CD4-positive, alpha-beta T cell (primary cell): ENCODE results near the gene TCFL5. TPM values are rescaled to one million over a fixed set of nuclear protein-coding genes. Genes with fewer than 3 reads are reported as not detected.

ENCODE experiments used
- ATAC-seq: fragments of 200-7000 bp; cut with Tn5 transposase; one replicate; pipeline ENCODE4 v1.10.0; 2022; ENCODE audit warnings: mild to moderate bottlenecking; ENCODE audit not compliant: poor library complexity
- CTCF ChIA-PET: fragments of 350-600 bp; sonication (Branson Sonifier 250); formaldehyde crosslinking; loops from one replicate; lab custom pipeline; 2021; ENCODE audit warnings: antibody characterized with exemption, inconsistent platforms; lab: Charles Lee
- POLR2A ChIA-PET: fragments of 350-600 bp; sonication (Branson Sonifier 250); formaldehyde crosslinking; loops from one replicate; lab custom pipeline; 2021; ENCODE audit warnings: antibody characterized with exemption, inconsistent platforms; lab: Charles Lee
- DNase-seq, 14 experiments: peaks; one replicate each; pipeline ENCODE4 v3.0.0-alpha.2; 2013 to 2020; ENCODE audit warnings: mixed read lengths in 2 of 14
- H3K27ac ChIP-seq, 2 donors: one replicate each; pipeline versions ENCODE4 v1.5.1 to v1.7.0; 2013; ENCODE audit warnings: low read length in 2 of 2, low read depth in 1 of 2, mild to moderate bottlenecking in 1 of 2
- H3K27me3 ChIP-seq, 2 experiments: 1 replicate in 1 of 2; 2 replicates in 1 of 2; pipeline versions ENCODE4 v1.6.1 to v1.7.0; 2013; ENCODE audit warnings: low read length in 2 of 2, control low read depth in 1 of 2, mild to moderate bottlenecking in 1 of 2, moderate library complexity in 1 of 2; ENCODE audit not compliant: insufficient read depth in 2 of 2, control insufficient read depth in 1 of 2
- H3K36me3 ChIP-seq: one replicate; pipeline ENCODE4 v1.6.1; 2013; ENCODE audit warnings: low read length, control low read depth; ENCODE audit not compliant: insufficient read depth
- H3K4me1 ChIP-seq: one replicate; pipeline ENCODE4 v1.6.1; 2013; ENCODE audit warnings: low read length, control low read depth; ENCODE audit not compliant: insufficient read depth
- H3K4me3 ChIP-seq: one replicate; pipeline ENCODE4 v1.5.1; 2013; ENCODE audit warnings: mild to moderate bottlenecking, low read length, moderate library complexity
- H3K9me3 ChIP-seq, 2 experiments: 1 replicate in 1 of 2; 2 replicates in 1 of 2; pipeline versions ENCODE4 v1.6.1 to v1.7.0; 2013; ENCODE audit warnings: low read length in 2 of 2, mild to moderate bottlenecking in 2 of 2, control low read depth in 1 of 2, moderate library complexity in 1 of 2; ENCODE audit not compliant: control insufficient read depth in 1 of 2, insufficient read depth in 1 of 2
- H3K27ac Mint-ChIP-seq: one replicate; pipeline ENCODE4 v1.8.0; 2020; ENCODE audit warnings: mixed read lengths
- H3K27me3 Mint-ChIP-seq: one replicate; pipeline ENCODE4 v1.8.0; 2021; ENCODE audit warnings: mixed read lengths
- H3K36me3 Mint-ChIP-seq: one replicate; pipeline ENCODE4 v1.8.0; 2021; ENCODE audit warnings: low read depth, mixed read lengths
- H3K4me1 Mint-ChIP-seq: one replicate; pipeline ENCODE4 v1.8.0; 2021; ENCODE audit warnings: low read depth, mixed read lengths
- H3K4me3 Mint-ChIP-seq: one replicate; pipeline ENCODE4 v1.8.0; 2020; ENCODE audit warnings: mild to moderate bottlenecking, mixed read lengths
- H3K9me3 Mint-ChIP-seq: one replicate; pipeline ENCODE4 v1.8.0; 2020; ENCODE audit warnings: mixed read lengths
- intact Hi-C, 2 experiments: fragments of 100-400 bp; cut with DNase I in 1 of 2; cut with micrococcal nuclease in 1 of 2; formaldehyde crosslinking; loops; one replicate each; pipeline versions ENCODE4 v1.15.1 to v1.9.0; 2023 to 2025; cut with DNase I, micrococcal nuclease
- total RNA-seq, 174 experiments: library from RNA in 2 of 174; stranded (reverse) in 2 of 174; gene quantifications; one replicate each; pipeline ENCODE4 v1.2.3 and lab custom pipeline; 2021 to 2026
- TF ChIP-seq, protein P1 (sequence below): fragments of 200-600 bp; IDR thresholded peaks from one replicate; pipeline ENCODE4 v1.8.0; 2022; ENCODE audit warnings: antibody characterized with exemption, mild to moderate bottlenecking

Gene TCFL5
- total RNA-seq, 2 experiments from 2014 or later = 5.9 to 6.3 TPM

DNA sequence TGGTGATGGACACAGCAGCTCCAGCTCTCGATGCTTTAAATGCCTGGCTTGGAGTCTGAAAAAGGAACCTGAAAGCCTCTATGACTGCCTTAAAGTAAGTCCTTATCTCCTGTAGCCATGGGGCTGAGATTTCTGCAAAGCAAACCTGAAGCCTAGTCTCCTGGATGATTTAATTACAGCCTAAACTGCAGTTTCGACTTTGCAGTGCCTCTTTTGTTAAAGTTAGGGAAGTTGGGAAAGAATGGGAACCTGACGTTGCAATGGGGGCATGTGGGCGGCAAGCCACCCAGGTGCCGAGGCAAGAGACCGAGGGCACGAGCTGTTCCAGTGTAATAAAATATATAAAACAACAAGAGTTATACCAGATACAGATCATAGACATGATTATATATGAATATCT, 11.7 kb upstream of the TCFL5 start:
- H3K4me1 Mint-ChIP-seq = peaks cover 27% of the 10 kb centered on the region
- DNase-seq (no peak), ATAC-seq (no peak)
- peak overlapping the region; percentile 58 for H3K27ac Mint-ChIP-seq
- H3K4me3 Mint-ChIP-seq = no peak overlapping the region
- no peaks in the 10 kb centered on the region for H3K9me3 ChIP-seq
- CTCF ChIA-PET = interaction anchor here (0.9 to 1.4 kb wide), 3 partner anchors 18 to 136 kb away, joined by 3 to 4 read pairs (median 3); no protein-coding TSS in a partner anchor
- peaks cover 3% of the 10 kb centered on the region for H3K36me3 ChIP-seq
- TF ChIP-seq, protein P1, sequence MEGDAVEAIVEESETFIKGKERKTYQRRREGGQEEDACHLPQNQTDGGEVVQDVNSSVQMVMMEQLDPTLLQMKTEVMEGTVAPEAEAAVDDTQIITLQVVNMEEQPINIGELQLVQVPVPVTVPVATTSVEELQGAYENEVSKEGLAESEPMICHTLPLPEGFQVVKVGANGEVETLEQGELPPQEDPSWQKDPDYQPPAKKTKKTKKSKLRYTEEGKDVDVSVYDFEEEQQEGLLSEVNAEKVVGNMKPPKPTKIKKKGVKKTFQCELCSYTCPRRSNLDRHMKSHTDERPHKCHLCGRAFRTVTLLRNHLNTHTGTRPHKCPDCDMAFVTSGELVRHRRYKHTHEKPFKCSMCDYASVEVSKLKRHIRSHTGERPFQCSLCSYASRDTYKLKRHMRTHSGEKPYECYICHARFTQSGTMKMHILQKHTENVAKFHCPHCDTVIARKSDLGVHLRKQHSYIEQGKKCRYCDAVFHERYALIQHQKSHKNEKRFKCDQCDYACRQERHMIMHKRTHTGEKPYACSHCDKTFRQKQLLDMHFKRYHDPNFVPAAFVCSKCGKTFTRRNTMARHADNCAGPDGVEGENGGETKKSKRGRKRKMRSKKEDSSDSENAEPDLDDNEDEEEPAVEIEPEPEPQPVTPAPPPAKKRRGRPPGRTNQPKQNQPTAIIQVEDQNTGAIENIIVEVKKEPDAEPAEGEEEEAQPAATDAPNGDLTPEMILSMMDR = no peak
- no peak overlapping the region for H3K4me3 ChIP-seq
- H3K27ac ChIP-seq = no peak overlapping the region
- peaks cover 3% of the 10 kb centered on the region for H3K36me3 Mint-ChIP-seq
- intact Hi-C loops = loop anchor here in 1 of 2 experiments (1.0 kb wide), 1 partner anchor 136 kb away; no protein-coding TSS in a partner anchor
- H3K9me3 Mint-ChIP-seq = no peaks in the 10 kb centered on the region
- H3K27me3 Mint-ChIP-seq = no peaks in the 10 kb centered on the region
- peaks cover 30% of the 10 kb centered on the region for H3K4me1 ChIP-seq
- POLR2A ChIA-PET = interaction anchor here (0.7 kb wide), 1 partner anchor 257 kb away, joined by 3 read pairs; no protein-coding TSS in a partner anchor
- H3K27me3 ChIP-seq = peaks cover 0 to 5% of the 10 kb centered on the region in 2 experiments

DNA sequence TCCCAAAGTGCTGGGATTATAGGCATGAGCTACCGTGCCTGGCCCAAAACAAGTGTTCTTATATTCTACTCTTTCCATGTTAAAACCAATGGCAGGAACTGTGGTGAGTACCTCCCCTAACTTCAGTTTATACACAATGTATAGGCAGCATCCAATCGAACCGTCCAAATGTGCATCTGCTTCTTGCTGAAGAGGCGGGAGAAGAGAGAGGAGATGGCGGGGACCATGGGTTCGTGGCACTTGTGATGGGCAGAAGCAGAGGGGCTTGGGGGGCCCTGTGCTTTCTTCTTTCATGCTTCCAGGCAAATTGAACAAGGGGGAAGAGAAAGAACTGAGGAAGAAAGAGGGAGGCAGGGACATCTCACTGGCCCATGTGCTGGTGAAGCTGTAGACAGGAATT, 11.2 kb upstream of the TCFL5 start:
- intact Hi-C loops = loop anchor here in 1 of 2 experiments (1.0 kb wide), 1 partner anchor 136 kb away; no protein-coding TSS in a partner anchor
- Histone ChIP-seq H3K4me3 (no peak overlapping the region), H3K4me1 (peaks cover 30% of the 10 kb centered on the region), H3K27ac (no peak overlapping the region), H3K9me3 (no peaks in the 10 kb centered on the region), H3K27me3 (peaks cover 0 to 5% of the 10 kb centered on the region in 2 experiments), H3K36me3 (peaks cover 3% of the 10 kb centered on the region)
- no peak for DNase-seq
- Mint-ChIP-seq H3K27me3 (no peaks in the 10 kb centered on the region), H3K4me1 (peaks cover 24% of the 10 kb centered on the region), H3K9me3 (no peaks in the 10 kb centered on the region), H3K27ac (no peak overlapping the region), H3K36me3 (no peaks in the 10 kb centered on the region), H3K4me3 (no peak overlapping the region)
- ATAC-seq = no peak
- ChIA-PET POLR2A (interaction anchor here (0.7 kb wide), 1 partner anchor 256 kb away, joined by 3 read pairs; no protein-coding TSS in a partner anchor), CTCF (interaction anchor here (0.9 to 1.2 kb wide), 2 partner anchors 18 to 136 kb away, joined by 3 to 4 read pairs; no protein-coding TSS in a partner anchor)
- TF ChIP-seq, protein P1 = no peak

DNA sequence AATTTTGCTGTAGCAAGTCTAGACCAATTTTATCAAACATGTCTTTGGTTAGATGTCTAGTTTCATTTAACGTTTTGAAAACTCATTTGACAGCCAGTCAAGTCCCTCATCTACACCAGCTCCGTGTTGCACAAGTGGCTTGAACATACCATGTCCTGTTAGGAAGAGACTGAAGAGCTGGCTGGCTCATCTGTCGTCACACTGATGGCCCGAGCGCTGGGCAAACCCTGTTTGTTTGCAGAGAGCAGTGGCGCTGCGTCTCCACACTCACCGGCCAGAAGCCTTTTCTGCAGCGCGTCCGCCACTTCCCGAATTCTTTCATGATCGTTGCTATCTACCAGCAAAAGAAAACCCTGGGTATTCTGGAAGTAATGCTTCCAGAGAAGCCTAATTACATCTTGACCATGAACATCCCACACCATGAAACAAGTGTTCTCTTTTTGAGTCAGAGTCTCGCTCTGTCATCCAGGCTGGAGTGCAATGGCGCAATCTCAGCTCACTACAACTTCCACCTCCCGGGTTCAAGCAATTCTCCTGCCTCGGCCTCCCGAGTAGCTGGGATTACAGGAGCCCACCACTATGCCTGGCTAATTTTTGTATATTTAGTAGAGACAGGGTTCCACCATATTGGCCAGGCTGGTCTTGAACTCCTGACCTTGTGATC, 10.7 kb upstream of the TCFL5 start:
- no peak overlapping the region for H3K4me3 Mint-ChIP-seq
- TF ChIP-seq, protein P1 = no peak
- Histone ChIP-seq H3K36me3 (peaks cover under 1% of the 10 kb centered on the region), H3K27me3 (peaks cover 0 to 5% of the 10 kb centered on the region in 2 experiments), H3K27ac (no peak overlapping the region), H3K9me3 (no peaks in the 10 kb centered on the region), H3K4me1 (peaks cover 30% of the 10 kb centered on the region), H3K4me3 (no peak overlapping the region)
- intact Hi-C loops = no loop called here
- POLR2A ChIA-PET = no interaction called here
- H3K9me3 Mint-ChIP-seq = no peaks in the 10 kb centered on the region
- ATAC-seq (no peak), DNase-seq (no peak)
- CTCF ChIA-PET = no interaction called here
- no peaks in the 10 kb centered on the region for H3K27me3 Mint-ChIP-seq
- H3K27ac Mint-ChIP-seq = no peak overlapping the region
- H3K36me3 Mint-ChIP-seq = no peaks in the 10 kb centered on the region
- peaks cover 24% of the 10 kb centered on the region for H3K4me1 Mint-ChIP-seq
